HG03442 (cell line): ENCODE results near the gene WDR44.
"Not testable (repeated sequence)": the region's sequence is repeated elsewhere in the genome, so short reads cannot be mapped to it uniquely, and the experiment has no call there.

ENCODE experiments used
- ATAC-seq: cut with Tn5 transposase; IDR thresholded peaks from one replicate; pipeline ENCODE4 v1.9.1; 2021; ENCODE audit warnings: mild to moderate bottlenecking, moderate library complexity; ENCODE audit not compliant: unreplicated experiment

The WDR44 gene

GRCh38 chrX:118345464-118346257 is at the start of gene WDR44:
TSS of gene WDR44 (plus strand) at chrX:118346106. CDS start at chrX:118346504, 398 bp downstream.
- ATAC-seq = peak; percentile 85

GRCh38 chrX:118305827-118306226 is 40.1 kb upstream of the WDR44 start:
- not testable (repeated sequence) for ATAC-seq

GRCh38 chrX:118315529-118315928 is 30.4 kb upstream of the WDR44 start:
- ATAC-seq = no peak

GRCh38 chrX:118324588-118324987 is 21.3 kb upstream of the WDR44 start:
- ATAC-seq = no peak

- no peak for ATAC-seq
Measured at GRCh38 chrX:118325453-118325852, 20.5 kb upstream of the WDR44 start.

- no peak for ATAC-seq
Measured at GRCh38 chrX:118329175-118329574, 16.7 kb upstream of the WDR44 start.

GRCh38 chrX:118337687-118338086 is 8.2 kb upstream of the WDR44 start:
- ATAC-seq = no peak

GRCh38 chrX:118338930-118339329 is 7.0 kb upstream of the WDR44 start:
- ATAC-seq = no peak

- ATAC-seq = peak; percentile 7
Measured at GRCh38 chrX:118345045-118345463, 852 bp upstream of the WDR44 start.

- peak; percentile 10 for ATAC-seq
Measured at GRCh38 chrX:118346258-118347094, 570 bp downstream of the WDR44 start.

GRCh38 chrX:118347131-118347530 is 1.2 kb downstream of the WDR44 start:
- no peak for ATAC-seq

GRCh38 chrX:118347736-118348135 is 1.8 kb downstream of the WDR44 start:
- no peak for ATAC-seq

- no peak for ATAC-seq
Measured at GRCh38 chrX:118348186-118348810, 2.4 kb downstream of the WDR44 start.

GRCh38 chrX:118349188-118349587 is 3.3 kb downstream of the WDR44 start:
- ATAC-seq = no peak

- ATAC-seq = no peak
Measured at GRCh38 chrX:118350221-118350620, 4.3 kb downstream of the WDR44 start.

- peak; percentile 19 for ATAC-seq
Measured at GRCh38 chrX:118350706-118351105, 4.8 kb downstream of the WDR44 start.

- no peak for ATAC-seq
Measured at GRCh38 chrX:118352566-118352965, 6.7 kb downstream of the WDR44 start.

GRCh38 chrX:118353081-118353850 is 7.4 kb downstream of the WDR44 start:
- ATAC-seq = peak; percentile 43

- ATAC-seq = peak; percentile 34
Measured at GRCh38 chrX:118355225-118355920, 9.5 kb downstream of the WDR44 start.

GRCh38 chrX:118356154-118356701 is 10.3 kb downstream of the WDR44 start:
- no peak for ATAC-seq
